ENCODE data around the gene MEIS1. TPM values are rescaled to one million over a fixed set of nuclear protein-coding genes. Genes with fewer than 3 reads are reported as not detected.

MEIS1 gene
- total and polyA plus RNA-seq, 12 donors = 24.8 to 63.8 (median 38.6) TPM

- ATAC-seq = no peak
- peak in 4 of 9 donors; percentile 25 to 55 (median 36) for TF ChIP-seq CTCF (IDR thresholded peaks at IDR 0.05)
- no peaks in the 10 kb centered on the region for H3K9me3 ChIP-seq
- no peaks in the 10 kb centered on the region for H3K36me3 ChIP-seq
- peak overlapping the region in 3 of 10 donors; percentile 69 to 74 (median 73) for H3K27ac ChIP-seq
- 95% methylated on average over 6 of the region's 6 CpGs for WGBS, 2 donors
- H3K4me1 ChIP-seq = peaks cover 3 to 42% (median 32%) of the 10 kb centered on the region in 9 donors
- no peak for DNase-seq
- H3K4me3 ChIP-seq = no peak overlapping the region
- no peaks in the 10 kb centered on the region for H3K27me3 ChIP-seq
- intact Hi-C loops (cut with DNase I) = loop anchor here in 5 of 10 donors (5.0 to 10.0 kb wide), 4 partner anchors 53 to 65 kb away; partner anchors contain the start of gene MEIS1 (in 2 of the 5)
Observed at GRCh38 chr2:66497431-66498288, 62.7 kb downstream of the MEIS1 start.

GRCh38 chr2:66498289-66498975 is 63.5 kb downstream of the MEIS1 start:
- no peaks in the 10 kb centered on the region for H3K9me3 ChIP-seq
- no peak for ATAC-seq
- no peak for TF ChIP-seq CTCF (IDR thresholded peaks at IDR 0.05)
- no peak for DNase-seq
- no peaks in the 10 kb centered on the region for H3K36me3 ChIP-seq
- H3K27ac ChIP-seq = no peak overlapping the region
- H3K4me3 ChIP-seq = no peak overlapping the region
- no peaks in the 10 kb centered on the region for H3K27me3 ChIP-seq
- intact Hi-C loops (cut with DNase I) = loop anchor here in 5 of 10 donors (5.0 to 10.0 kb wide), 4 partner anchors 54 to 66 kb away; partner anchors contain the start of gene MEIS1 (in 2 of the 5)
- peaks cover 3 to 40% (median 30%) of the 10 kb centered on the region in 9 donors for H3K4me1 ChIP-seq
- WGBS, 2 donors = 74 to 80% methylated on average over 5 of the region's 5 CpGs

GRCh38 chr2:66501267-66501666 is 66.3 kb downstream of the MEIS1 start:
- ATAC-seq (no peak), DNase-seq (no peak)
- Histone ChIP-seq H3K4me3 (no peak overlapping the region), H3K9me3 (no peaks in the 10 kb centered on the region), H3K27me3 (no peaks in the 10 kb centered on the region), H3K27ac (no peak overlapping the region), H3K4me1 (peaks cover 0 to 25% (median 17%) of the 10 kb centered on the region in 9 donors), H3K36me3 (no peaks in the 10 kb centered on the region)
- TF ChIP-seq CTCF (IDR thresholded peaks at IDR 0.05) = no peak
- intact Hi-C loops (cut with DNase I) = no loop called here

- intact Hi-C loops (cut with DNase I) = no loop called here
- ATAC-seq (peak in 2 of 8 donors; percentile 11 to 41), DNase-seq (no peak)
- H3K36me3 ChIP-seq = no peaks in the 10 kb centered on the region
- WGBS, 2 donors = 74 to 83% methylated on average over 5 of the region's 5 CpGs
- no peak for TF ChIP-seq CTCF (IDR thresholded peaks at IDR 0.05)
- no peaks in the 10 kb centered on the region for H3K9me3 ChIP-seq
- H3K27ac ChIP-seq = no peak overlapping the region
- peaks cover 5 to 44% (median 22%) of the 10 kb centered on the region in 9 donors for H3K4me1 ChIP-seq
- H3K27me3 ChIP-seq = no peaks in the 10 kb centered on the region
- no peak overlapping the region for H3K4me3 ChIP-seq
Observed at GRCh38 chr2:66506265-66506664, 71.3 kb downstream of the MEIS1 start.
